ENCODE measurements around the gene STIP1.
A peak's percentile ranks its signal among the peaks of the same experiment; 100 is the strongest.
"Not testable (repeated sequence)": the region's sequence is repeated elsewhere in the genome, so short reads cannot be mapped to it uniquely, and the experiment has no call there.

STIP1 gene

GRCh38 chr11:64240435-64241240 lies 54.7 kb downstream of the STIP1 start, which contains the start of gene FKBP2:
Gene FKBP2, plus strand, starts transcription at chr11:64241095. Its CDS starts 1,293 bp downstream, at chr11:64242388.
- DNase-seq: peak; percentile 98

- peak; percentile 100 for DNase-seq
Observed at GRCh38 chr11:64241241-64241490, 55.2 kb downstream of the STIP1 start.

- peak; percentile 55 for DNase-seq
Observed at GRCh38 chr11:64241491-64242374, 55.8 kb downstream of the STIP1 start.

GRCh38 chr11:64243236-64243854 lies 57.4 kb downstream of the STIP1 start:
- DNase-seq: no peak

DNA sequence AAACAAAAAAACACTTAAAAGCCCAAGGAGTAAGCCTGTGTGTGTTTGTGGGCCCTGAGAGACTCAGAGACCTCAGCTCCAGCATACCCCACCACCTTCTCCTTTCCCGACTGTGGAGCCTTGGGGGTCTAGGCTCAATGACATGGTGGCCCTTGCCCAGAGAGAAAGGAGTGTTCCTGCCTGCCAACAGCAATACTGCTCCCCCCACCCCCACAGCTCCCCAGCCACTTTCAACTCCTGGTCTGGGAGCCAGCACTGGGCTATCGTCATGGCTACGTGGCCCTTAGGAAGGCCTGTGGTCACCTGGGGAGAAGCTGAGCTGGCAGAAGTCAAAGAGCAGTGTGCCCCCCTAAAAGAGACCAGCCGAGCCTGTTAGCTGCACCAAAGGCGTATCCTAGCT lies 58.1 kb downstream of the STIP1 start:
- DNase-seq: no peak

DNA sequence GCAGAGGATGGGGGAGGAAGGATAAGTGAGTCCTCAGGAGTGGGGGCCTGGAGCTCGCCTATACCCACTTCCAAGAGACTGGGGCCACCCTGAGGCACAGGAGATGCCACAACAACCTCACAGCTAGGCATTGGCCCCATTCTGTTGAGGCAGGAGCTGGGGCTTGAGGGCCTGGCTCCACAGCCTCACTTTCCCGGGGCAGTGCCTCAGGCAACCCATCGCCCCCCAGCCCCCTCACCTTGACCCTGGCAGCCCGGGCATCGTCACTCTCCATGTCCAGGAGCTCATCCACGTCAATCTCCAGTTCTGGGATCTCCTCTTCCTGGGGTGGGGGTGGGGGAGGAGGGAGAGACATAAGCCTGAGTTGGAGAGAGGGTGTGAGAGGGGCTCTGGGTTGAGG lies 59.0 kb downstream of the STIP1 start:
- DNase-seq: no peak

GRCh38 chr11:64245401-64245796 lies 59.4 kb downstream of the STIP1 start:
- DNase-seq: peak; percentile 46

GRCh38 chr11:64245797-64246620 lies 60.0 kb downstream of the STIP1 start:
- peak; percentile 85 for DNase-seq

GRCh38 chr11:64246621-64246870 lies 60.6 kb downstream of the STIP1 start:
- not testable (repeated sequence) for DNase-seq

GRCh38 chr11:64246871-64247728 lies 61.1 kb downstream of the STIP1 start, which contains the start of gene PPP1R14B:
Gene PPP1R14B, minus strand, starts transcription at chr11:64246943. Its CDS starts 270 bp downstream, at chr11:64246673.
- DNase-seq: peak; percentile 87

- DNase-seq: no peak
Observed at GRCh38 chr11:64247729-64248531, 62.0 kb downstream of the STIP1 start.

- no peak for DNase-seq
Observed at GRCh38 chr11:64248578-64248977, 62.6 kb downstream of the STIP1 start.

DNA sequence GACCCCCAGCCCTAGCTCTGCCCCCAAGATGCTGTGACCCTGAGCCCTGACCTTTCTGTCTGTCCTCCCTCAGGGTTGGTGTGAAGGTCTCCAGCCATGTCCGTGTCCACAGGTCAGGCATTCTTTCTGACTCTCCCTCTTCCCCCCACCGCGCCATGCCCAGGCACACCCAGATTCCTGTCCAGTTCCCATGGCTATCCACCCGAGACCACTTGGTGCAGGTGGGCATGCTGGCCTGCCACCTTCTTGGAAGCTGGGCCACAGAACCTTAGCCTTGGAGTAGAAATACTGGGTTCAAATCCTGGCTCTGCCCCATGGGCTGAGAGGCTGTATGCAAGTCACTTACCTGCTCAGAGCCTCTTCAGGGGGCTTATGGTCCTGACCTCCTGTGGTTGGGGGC lies 63.1 kb downstream of the STIP1 start:
- no peak for DNase-seq

DNA sequence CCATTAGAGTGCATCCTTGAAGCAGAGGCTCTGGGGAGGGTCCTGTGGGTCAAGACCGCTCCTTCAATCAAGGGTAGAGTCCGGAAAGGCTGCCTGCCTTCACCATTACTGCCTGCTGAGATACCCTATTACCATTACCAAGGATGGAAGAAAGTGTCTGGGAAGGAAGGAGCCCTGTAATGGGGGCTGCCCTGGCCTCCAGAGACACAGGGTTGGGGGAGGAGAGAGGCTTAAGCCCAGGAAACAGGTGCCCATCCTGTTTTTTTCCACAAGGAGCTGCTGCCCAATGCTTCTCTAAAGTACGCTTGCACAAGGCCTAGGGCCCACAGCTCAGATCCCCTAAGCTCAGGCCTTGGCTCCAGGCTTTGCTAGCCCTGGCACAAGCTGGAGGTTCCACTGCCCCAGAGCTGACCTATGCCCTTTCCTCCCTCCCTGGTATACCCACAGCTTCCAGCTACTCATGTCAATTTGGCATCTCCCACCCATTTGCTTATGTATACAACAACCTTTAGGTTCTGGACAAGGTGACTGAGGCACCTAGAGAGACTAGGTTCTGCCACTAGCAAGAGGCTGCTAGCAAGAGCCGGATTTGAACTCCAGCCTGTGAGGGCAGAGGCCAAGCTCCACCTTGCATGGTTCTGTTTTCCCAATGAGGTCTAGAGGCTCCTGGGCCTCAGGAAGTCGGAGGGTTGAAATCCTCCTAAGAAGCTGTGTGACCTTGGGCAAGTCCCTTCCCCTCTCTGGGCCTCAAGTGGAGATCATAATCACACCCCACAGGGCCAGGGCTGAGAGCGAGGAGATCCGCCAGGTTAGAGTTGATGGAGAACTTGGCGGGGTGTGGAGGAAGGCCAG lies 63.8 kb downstream of the STIP1 start:
- no peak for DNase-seq

GRCh38 chr11:64250415-64251015 lies 64.5 kb downstream of the STIP1 start:
- no peak for DNase-seq

GRCh38 chr11:64251016-64251752 lies 65.2 kb downstream of the STIP1 start, which contains the start of gene PLCB3:
Gene PLCB3, plus strand, starts transcription at chr11:64251530. Its CDS starts 120 bp downstream, at chr11:64251650.
- peak; percentile 78 for DNase-seq

DNA sequence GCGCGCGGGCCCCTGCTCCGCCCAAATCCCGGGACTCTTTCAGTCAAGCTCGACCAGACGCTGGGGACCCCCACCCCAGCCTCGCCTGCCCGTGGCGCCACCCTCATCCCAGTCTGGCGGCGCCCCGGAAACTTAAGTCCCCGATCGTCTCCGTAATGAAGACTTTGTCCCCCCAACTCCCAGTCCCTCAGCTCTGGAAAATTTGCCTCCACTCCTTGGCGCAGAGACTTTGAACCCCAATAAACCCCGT lies 65.7 kb downstream of the STIP1 start:
- no peak for DNase-seq

DNA sequence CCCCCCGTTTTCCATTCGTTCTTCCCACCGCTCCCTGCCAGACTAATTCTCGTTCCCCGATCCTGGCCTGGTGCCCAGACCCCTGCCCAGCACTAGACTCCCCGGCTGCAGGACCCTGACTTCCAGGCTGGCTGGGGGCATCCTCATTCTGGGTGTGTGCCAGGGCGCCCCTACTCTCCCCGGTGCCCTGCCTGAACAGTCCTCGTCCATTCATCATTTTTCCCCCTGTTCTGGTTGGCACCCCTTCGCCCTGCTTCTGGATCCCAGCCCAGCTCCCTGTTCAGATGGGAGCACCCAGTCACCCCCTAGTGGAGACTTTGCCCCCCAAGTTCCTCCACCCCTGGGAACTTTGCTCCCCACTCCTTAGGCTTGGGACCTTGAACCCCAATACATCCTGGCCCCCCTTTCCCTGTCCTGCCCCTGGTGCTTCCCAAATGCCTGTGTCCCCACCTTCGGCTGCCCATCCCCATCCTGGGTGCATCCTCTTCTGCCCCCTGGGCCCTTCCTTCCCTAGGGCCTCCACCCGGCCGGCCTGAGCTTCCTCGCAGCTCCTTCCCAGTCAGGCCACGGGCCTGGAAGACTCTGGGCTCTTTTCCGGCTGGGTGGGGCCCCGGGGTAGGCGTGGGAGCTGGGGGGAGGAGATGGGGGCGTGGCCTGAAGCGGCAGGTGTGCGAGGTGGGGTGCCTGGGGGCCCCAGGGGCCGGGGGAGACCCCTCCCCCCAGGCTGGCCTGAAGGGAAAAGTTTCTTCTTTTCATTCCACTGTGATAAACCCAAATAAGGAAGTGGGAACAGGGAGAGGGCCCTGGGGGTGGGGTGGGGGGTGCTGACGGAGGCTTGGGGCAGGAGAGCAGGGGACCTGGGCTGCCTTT lies 66.3 kb downstream of the STIP1 start:
- DNase-seq: peak; percentile 62

Measured in stimulated activated CD8-positive, alpha-beta memory T cell treated with anti-CD3 and anti-CD28 coated beads, Interleukin-4, amount 100 ng/mL, for 48 hours (primary cell).